ENCODE data around the gene DGAT2L6.

DNA sequence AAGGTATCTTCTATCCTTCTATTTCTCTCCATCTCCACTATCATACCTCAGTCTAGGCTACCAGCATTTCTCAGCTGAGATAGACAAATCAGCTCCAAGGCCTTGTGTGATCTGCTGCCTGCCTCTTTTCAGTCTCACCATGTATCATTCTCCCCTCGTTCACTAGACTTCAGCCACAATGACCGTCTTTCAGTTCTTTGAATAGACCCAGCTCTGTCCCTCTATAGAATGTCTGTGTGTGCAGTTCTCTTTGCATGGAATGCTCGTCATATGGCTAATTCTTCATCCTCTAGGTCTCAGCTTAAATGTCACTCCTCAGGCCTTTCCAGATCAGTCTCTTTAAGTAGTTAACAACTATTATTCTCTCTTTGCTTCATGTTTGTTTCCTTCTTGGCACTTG lies 37.5 kb upstream of the DGAT2L6 start:
- TF ChIP-seq GATA2 (IDR thresholded peaks at IDR 0.05; ENCODE audit: low read depth, low read length): no peak
- TF ChIP-seq GATA3 (IDR thresholded peaks at IDR 0.05; ENCODE audit: low read depth, low read length): no peak
